Measurements from ENCODE around the gene GAL3ST3.
A peak's percentile ranks its signal among the peaks of the same experiment; 100 is the strongest.
"Not testable (repeated sequence)": the region's sequence is repeated elsewhere in the genome, so short reads cannot be mapped to it uniquely, and the experiment has no call there.

The GAL3ST3 gene, protein sequence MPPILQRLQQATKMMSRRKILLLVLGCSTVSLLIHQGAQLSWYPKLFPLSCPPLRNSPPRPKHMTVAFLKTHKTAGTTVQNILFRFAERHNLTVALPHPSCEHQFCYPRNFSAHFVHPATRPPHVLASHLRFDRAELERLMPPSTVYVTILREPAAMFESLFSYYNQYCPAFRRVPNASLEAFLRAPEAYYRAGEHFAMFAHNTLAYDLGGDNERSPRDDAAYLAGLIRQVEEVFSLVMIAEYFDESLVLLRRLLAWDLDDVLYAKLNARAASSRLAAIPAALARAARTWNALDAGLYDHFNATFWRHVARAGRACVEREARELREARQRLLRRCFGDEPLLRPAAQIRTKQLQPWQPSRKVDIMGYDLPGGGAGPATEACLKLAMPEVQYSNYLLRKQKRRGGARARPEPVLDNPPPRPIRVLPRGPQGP

DNA sequence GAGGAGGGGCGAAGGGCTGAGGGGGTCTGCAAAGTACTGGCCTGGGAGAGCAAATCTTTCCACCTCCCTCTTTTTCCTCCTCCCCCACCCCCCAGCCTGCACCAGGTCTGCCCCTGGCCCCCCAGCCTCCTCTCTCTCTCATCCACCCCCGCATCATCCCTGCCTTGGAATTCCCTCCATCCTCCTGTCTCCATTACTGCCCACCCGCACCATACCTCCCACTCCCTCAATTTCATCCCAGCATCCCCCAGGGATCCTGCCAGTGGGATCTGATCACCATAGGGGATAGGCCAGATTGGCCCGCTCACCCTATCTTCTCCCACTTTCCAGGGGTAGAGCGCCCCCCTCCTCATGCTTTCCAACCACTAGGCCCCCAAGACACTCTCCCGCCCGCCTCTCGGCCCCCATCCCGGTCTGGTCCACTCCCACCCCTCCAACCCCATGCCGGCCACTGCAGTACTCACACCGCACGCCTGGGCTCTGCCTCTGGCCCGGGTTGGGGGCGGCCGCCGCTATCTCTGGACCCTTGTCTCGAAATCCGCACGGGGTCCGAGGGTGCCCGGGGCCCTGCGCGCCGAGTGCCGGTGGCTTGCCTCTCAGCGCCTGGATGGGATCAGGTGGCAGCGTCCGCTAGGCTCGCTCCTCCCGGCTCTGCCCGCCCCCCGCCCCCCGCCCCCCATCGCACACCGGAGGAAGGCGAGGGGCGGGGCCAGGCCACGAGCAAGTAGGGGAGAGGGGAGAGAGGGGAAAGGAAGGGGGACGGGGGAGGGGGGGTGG, at the start of gene GAL3ST3:
TSS of gene GAL3ST3 (minus strand) at position 615 of the 777 bp plus-strand sequence. CDS start 3,746 bp downstream, outside the sequence.
- no peak for DNase-seq

DNA sequence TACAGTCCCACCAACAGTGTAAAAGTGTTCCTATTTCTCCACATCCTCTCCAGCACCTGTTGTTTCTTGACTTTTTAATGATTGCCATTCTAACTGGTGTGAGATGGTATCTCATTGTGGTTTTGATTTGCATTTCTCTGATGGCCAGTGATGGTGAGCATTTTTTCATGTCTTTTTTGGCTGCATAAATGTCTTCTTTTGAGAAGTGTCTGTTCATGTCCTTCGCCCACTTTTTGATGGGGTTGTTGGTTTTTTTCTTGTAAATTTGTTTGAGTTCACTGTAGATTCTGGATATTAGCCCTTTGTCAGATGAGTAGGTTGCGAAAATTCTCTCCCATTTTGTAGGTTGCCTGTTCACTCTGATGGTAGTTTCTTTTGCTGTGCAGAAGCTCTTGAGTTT, 43.2 kb upstream of the GAL3ST3 start:
- not testable (repeated sequence) for DNase-seq

DNA sequence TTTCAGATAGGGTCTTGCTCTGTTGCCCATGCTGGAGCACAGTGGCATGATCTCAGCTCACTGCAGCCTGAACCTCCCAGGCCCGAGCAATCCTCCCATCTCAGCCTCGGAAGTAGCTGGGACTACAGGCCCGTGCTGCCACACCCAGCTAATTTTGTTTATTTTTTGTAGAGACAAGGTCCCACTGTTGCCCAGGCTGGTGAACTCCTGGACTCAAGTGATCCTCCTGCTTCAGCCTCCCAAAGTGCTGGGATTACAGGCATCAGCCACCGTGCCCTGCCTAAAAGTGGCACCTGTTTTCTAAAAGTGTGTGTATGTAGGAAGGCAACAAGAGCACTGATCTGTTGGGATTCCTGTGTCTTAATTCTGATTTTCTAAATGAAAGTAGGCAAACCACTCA, 41.3 kb upstream of the GAL3ST3 start:
- DNase-seq = no peak

DNA sequence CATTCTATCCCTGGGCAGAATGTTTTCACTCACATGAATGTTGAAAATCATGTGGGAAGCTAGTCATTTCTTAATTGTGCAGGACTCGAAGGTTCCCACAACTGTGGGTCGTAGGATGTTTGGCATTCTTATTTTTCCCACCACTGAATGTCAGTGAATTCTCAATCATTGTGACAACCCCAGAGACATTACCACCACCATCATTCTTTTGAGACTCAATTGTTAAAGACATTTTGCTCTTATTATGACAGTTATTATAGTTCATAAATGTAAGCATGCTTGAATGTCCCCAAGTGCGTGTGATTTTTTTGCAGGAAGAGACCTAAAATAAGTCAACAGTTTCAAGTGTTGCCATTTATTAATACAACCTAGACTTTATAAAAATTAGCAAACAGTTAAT, 40.1 kb upstream of the GAL3ST3 start:
- DNase-seq = no peak

DNA sequence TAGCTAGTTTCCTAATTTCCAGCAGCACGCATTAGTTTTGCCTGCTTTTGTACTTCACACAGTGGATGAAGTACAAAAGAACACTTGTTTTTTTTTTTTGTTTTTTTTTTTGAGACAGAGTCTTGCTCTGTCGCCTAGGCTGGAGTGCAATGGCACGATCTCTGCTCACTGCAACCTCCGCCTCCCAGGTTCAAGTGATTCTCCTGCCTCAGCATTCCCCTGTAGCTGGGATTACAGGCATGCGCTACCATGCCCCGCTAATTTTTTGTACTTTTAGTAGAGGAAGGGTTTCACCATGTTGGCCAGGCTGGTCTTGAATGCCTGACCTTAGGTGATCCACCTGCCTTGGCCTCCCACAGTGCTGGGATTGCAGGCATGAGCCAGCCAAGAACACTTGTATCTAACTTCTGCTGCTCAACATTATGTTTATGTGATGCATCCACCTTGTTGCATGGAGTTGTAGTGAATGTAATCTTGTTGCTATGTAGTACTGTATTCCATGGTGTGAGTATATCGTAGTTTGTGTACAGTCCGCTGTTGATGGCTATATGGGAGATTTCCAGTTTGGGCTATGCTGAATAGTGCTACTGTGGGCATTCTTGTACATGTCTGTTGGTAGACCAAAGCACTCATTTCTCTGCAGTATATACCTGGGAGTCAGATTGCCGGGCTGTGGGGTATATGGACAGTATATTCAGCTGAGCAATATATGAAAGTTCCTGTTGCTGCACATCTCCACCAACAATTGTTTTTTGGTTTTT, 38.4 kb upstream of the GAL3ST3 start:
- DNase-seq = no peak

DNA sequence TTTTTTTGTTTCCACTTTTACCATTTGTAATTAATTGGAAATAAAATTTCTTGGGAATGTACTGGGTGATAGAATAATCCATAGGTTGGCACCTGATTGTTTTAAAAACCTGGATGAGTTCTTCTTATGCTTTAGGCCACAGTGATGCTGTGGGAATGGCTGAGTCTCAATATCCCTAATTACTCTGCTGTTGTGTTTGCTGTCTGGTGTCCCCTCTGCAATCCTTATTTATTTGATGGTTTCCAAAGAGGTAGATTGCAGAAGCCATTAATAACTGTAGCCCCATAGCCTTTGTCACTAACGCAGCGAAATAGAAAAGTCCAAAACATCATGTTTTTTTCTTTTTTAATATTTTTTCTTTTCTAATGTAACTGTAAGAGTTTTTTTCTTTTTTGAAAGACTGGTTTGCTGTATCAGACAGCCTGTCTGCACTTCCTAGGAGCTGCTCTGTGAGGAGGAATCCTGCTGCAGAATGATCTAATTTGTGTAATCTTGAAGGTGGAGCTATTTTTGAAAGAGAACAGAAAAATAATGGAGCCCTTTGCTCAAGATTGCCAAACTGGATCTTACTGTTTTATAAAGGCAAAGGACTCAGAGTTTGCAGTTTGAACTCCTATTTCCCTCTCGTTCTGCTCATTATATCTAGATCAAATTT, 36.0 kb upstream of the GAL3ST3 start:
- no peak for DNase-seq

DNA sequence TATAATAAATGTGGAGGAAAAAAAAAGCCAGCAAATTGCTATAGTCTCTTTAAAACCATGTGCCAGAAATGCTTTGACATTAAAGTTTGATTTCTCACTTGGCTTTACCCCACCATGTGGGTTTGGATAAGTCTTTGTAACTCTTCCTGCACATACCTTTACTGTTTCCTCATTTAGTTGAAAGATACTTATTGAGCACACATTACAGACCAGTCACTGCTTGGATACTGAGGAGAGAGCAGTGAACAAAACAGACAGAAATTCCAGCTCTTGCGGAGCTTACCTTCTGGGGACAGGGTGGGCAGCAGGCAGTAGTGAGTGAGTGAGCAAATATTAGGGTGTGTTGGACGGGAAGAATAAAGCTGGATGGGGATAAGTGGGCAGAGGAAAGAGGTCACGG, 34.8 kb upstream of the GAL3ST3 start:
- no peak for DNase-seq

DNA sequence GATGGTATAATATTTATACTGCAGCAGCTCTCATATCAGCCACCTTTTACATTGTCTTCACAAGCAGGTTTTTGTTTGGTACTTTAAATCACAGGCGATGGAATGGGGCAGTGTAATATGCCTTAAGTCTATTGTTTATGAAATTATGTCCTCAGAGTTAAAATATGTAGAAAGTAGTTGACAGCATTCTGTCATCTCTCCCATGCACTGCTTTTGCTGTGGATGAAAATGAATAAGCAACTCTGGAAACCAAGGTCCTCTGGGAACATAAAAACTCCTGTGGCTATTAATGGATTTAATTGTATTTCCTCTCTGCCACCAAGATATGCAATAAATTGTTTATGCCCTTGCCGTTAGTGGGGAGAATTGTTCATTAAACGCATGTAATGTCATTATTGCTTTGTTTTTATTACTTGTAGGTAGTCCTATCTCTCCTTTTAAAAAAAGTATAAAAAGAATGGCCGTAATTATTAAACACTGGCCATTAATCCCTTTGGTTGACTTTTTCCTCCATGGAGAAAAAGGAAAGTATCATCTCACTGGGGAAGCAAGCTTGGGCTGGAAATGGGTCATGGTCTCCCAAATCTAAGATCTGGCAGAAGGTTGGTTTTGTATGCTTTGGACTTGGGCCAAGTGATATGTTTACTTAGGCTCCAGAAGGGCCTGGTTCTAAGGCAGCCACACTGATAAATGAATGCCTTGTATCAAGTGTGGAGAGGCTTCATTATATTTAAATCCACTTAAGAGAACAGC, 34.2 kb upstream of the GAL3ST3 start:
- peak; percentile 58 for DNase-seq

DNA sequence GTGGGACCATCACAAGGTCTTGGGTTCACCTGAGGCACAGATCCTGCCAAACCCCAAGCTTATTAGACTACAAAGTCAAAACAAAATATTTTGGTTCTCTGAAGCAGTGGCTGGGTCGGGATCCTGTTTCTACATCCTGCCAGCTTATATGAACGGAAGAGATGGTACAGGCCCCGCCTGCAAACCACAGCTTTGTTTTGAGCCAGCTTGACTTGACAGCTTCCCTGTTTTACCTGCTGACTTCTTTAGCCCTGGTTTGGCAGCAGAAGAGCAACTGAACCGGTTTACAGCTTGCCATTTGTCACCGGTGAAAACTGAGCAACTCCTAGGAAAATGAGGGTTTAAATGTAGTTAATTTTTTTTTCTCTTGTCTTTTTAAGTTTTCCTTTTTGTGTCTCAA, 32.5 kb upstream of the GAL3ST3 start:
- no peak for DNase-seq

DNA sequence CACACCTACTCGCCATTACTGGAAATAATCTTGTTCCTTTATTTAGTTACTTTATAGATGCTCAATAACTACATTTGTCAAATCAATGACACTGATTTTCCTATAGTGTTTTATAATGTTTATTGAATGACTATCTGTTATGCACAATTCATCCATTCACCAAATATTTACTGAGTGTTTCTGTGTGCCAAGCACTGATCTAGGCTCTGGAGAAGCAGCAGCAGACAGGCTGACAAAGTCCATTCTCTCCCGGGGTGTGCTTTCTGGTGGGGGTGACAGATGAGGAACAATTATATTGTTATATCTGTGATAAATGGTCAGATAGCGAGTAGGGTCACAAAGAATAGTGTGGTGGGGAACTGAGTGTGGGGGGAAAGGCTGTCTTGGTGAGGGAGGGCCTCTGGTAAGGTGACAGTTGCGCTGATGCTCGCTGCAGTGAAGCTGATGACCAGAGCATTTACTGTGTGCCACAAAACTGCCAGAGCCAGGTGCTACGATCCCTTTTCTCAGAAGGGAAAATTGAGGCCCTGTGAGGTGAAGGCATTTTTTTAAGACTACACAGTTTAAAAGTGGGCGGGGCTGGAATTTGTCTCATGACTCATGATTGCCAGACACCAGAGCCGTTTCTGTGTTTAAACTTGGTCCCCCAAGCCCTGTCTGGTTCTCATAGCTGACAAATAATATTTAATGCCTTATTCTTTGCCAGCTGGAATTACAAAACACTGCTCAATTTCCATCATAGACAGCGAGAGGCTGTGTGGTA, 31.3 kb upstream of the GAL3ST3 start:
- DNase-seq = no peak

DNA sequence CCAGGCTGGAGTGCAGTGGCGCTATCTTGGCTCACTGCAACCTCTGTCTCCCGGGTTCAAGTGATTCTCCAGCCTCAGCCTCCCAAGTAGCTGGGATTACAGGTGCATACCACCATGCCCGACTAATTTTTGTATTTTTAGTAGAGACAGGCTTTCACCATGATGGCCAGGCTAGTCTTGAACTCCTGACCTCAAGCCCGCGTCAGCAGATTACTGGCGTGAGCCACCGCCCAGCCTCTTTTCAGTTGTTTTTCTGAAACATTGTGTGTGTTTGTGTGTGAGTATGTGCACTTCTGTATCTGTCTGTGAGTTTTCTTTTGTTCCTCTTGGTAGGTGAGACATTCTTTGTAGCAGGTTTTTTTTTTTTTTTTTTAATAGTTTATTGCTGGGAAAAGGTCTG, 30.0 kb upstream of the GAL3ST3 start:
- not testable (repeated sequence) for DNase-seq

DNA sequence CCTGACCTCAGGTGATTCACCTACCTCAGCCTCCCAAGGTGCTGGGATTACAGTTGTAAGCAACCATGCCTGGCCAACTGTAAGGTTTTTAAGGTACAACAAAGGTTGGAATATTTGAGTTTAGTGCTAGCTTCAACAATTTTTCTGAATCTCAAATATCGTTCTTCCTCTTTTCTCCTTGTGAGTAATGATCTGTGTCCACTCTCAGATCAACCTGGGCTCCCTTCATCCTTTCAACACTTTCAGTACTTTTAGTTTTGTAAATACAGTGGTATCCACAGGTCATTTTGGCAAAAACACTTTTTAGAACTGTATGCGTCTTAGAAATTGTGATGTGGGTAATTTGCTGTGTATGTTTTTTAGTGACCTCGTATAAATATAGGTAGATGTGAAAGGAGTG, 29.0 kb upstream of the GAL3ST3 start:
- no peak for DNase-seq

DNA sequence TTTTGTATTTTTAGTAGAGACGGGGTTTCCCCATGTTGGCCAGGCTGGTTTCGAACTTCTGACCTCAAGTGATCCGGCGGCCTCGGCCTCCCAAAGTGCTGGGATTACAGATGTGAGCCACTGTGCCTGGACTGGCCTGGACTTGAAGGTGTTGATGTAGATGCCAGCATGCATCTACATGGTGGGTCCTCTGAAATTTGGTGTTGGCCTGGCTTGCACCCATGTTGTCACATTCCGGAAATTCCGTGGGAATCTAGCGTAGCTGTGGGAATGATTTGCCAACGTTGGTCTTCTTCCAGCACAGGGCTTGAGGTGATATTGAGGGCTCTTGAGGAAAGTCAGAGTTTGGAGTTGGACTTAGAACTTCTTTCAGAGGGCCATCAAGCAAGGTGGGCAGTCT, 27.6 kb upstream of the GAL3ST3 start:
- DNase-seq = no peak

DNA sequence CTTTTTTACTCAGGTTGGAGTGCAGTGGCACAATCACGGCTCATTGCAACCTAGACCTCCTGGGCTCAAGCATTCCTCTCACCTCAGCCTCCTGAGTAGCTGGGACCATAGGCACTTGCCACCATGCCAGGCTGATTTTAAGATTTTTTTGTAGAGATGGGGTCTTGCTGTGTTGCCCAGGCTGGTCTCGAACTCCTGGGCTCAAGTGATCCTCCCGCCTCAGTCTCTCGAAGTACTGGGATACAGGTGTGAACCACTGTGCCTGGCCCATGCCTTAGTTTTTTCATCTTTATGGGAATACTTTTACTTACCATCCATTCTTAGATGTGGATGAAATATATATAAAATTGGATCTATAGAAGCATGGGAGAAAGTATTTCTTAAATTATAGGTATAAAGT, 26.3 kb upstream of the GAL3ST3 start:
- DNase-seq = no peak

DNA sequence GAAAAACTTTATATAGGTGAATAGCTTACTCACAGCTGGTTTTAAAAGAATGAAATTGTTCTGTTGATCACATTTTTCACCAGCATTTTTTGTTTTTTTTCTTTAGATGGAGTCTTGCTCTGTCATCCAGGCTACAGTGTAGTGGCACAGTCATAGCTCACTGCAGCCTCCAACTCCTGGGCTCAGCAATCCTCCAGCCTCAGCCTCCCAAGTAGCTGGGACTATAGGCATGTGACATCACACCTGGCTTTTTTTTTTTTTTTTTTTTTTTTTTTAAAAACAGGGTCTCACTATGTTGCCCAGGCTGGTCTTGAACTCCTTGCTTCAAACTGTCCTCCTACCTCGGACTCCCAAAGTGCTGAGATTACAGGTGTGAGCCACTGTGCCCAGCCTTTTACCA, 24.7 kb upstream of the GAL3ST3 start:
- DNase-seq = no peak

DNA sequence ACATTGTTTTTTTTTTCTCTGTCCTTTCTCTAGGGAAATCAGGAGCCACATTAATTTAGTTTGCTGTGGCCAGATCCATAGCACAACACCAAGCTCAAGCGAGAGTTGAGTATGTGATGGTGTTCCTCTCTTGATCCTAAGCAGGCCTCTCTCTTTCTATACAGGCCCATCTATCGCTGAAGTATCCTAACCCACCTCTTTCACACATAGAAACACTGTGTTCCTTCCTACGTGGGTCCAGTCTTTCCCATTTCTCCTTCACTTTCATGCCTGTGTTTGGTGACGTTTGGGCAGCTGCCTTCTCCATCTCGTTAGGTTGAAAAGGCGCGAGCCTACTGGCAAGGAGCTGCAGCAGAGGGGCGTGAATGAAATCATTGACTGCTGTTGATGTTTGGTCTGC, 23.6 kb upstream of the GAL3ST3 start:
- no peak for DNase-seq

DNA sequence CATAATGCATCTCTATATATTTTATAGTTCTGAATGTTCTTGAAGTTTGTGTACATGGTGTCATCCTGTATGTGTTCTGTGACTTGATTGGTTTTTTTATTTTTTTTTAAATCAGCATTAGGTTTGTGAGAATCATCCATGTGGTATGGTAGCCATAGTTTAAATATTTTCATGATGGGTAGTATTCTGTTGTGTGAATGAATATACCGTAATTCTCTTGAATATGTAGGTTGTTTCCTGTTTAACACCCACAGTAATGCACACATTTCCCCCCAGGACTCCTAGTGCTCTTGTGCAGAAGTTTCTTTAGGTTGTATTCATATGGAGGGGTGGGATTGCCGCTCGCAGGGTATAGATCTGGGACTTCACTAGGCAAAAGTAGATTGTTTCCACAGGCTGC, 23.1 kb upstream of the GAL3ST3 start:
- DNase-seq = no peak

DNA sequence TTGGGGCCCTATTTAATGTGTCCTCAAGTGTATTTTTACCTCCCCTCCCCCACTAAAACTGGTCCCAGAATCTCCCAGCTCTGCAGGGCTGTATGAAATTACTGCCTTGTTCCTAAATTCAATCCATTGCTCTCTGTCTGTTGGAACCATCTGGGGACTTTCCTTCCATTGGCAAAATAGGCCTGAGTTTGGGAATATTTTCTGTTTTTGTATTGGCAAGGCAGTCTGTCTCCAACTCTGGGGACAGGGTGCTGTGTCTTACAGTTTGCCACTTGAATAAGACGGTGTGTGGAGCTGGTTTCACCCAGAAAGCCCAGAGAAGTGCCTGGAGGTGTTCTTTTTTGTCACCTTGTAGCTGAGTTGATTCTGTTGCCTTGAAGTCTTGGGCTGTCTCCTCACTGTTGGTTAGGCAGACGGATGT, 22.4 kb upstream of the GAL3ST3 start:
- no peak for DNase-seq

DNA sequence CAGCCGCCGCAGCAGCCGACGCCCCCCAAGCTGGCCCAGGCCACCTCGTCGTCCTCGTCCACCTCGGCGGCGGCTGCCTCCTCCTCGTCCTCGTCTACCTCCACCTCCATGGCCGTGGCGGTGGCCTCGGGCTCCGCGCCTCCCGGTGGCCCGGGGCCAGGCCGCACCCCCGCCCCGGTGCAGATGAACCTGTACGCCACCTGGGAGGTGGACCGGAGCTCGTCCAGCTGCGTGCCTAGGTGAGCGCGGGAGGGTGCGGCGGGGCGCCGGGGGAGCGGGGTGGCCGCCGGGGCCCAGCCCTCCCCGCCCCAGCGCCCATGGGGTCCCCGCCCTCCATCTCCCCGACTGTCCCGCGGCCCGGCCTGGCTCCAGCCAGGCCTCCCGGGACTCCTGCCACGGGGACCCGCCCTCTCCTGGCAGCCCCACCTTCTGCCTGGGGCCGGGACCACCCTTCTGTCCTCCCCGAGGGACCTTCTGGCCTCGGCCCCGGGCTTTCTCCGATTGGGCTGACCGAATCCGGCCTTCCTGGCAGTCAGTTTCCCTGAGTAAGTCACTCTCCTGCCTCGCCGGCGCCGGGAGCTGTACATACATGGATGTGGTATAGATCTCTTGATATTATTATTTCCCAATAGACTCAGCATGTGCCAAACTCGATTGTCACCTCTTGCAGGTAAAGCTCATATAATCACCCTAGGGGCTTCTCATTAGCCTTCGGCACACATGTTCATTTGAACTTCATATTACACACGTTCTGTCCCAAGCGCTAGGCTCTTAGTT, 21.8 kb upstream of the GAL3ST3 start:
- DNase-seq = no peak

Measured in NCI-H774 (cell line).